ENCODE data around the gene PYGO2.
"Not testable (repeated sequence)": the region's sequence is repeated elsewhere in the genome, so short reads cannot be mapped to it uniquely, and the experiment has no call there.

Gene PYGO2

GRCh38 chr1:154912755-154913154, 48.8 kb downstream of the PYGO2 start:
- no peak for TF ChIP-seq CTCF (IDR thresholded peaks at IDR 0.05)
- Histone ChIP-seq H3K36me3 (no peaks in the 10 kb centered on the region), H3K9me3 (no peaks in the 10 kb centered on the region), H3K27me3 (no peaks in the 10 kb centered on the region), H3K4me3 (ENCODE audit: low read depth in 1 of 2, low read length in 1 of 2) (no peak overlapping the region), H3K27ac (no peak overlapping the region), H3K4me1 (ENCODE audit: control insufficient read depth in 1 of 2, insufficient read depth in 1 of 2, low read depth in 1 of 2, low read length in 1 of 2) (no peaks in the 10 kb centered on the region)

- Histone ChIP-seq H3K27me3 (no peaks in the 10 kb centered on the region), H3K36me3 (no peaks in the 10 kb centered on the region), H3K27ac (no peak overlapping the region), H3K4me3 (ENCODE audit: low read depth in 1 of 2, low read length in 1 of 2) (no peak overlapping the region), H3K4me1 (ENCODE audit: control insufficient read depth in 1 of 2, insufficient read depth in 1 of 2, low read depth in 1 of 2, low read length in 1 of 2) (no peaks in the 10 kb centered on the region), H3K9me3 (no peaks in the 10 kb centered on the region)
- no peak for TF ChIP-seq CTCF (IDR thresholded peaks at IDR 0.05)
Observed at GRCh38 chr1:154911691-154912550, 49.7 kb downstream of the PYGO2 start.

- H3K27ac ChIP-seq = no peak overlapping the region
- no peaks in the 10 kb centered on the region for H3K4me1 ChIP-seq (ENCODE audit: control insufficient read depth in 1 of 2, insufficient read depth in 1 of 2, low read depth in 1 of 2, low read length in 1 of 2)
- no peak overlapping the region for H3K4me3 ChIP-seq (ENCODE audit: low read depth in 1 of 2, low read length in 1 of 2)
- no peak for TF ChIP-seq CTCF (IDR thresholded peaks at IDR 0.05)
- H3K36me3 ChIP-seq = no peaks in the 10 kb centered on the region
- no peaks in the 10 kb centered on the region for H3K27me3 ChIP-seq
- H3K9me3 ChIP-seq = no peaks in the 10 kb centered on the region
Observed at GRCh38 chr1:154910851-154911250, 50.7 kb downstream of the PYGO2 start.

GRCh38 chr1:154908937-154909336, 52.6 kb downstream of the PYGO2 start:
- no peak overlapping the region for H3K27ac ChIP-seq
- H3K4me3 ChIP-seq (ENCODE audit: low read depth in 1 of 2, low read length in 1 of 2) = no peak overlapping the region
- H3K4me1 ChIP-seq (ENCODE audit: control insufficient read depth in 1 of 2, insufficient read depth in 1 of 2, low read depth in 1 of 2, low read length in 1 of 2) = no peaks in the 10 kb centered on the region
- H3K36me3 ChIP-seq = no peaks in the 10 kb centered on the region
- no peak for TF ChIP-seq CTCF (IDR thresholded peaks at IDR 0.05)
- no peaks in the 10 kb centered on the region for H3K27me3 ChIP-seq
- no peaks in the 10 kb centered on the region for H3K9me3 ChIP-seq

- not testable (repeated sequence) for H3K27me3 ChIP-seq; H3K27ac ChIP-seq; H3K36me3 ChIP-seq; H3K4me1 ChIP-seq (ENCODE audit: control insufficient read depth in 1 of 2, insufficient read depth in 1 of 2, low read depth in 1 of 2, low read length in 1 of 2); H3K4me3 ChIP-seq (ENCODE audit: low read depth in 1 of 2, low read length in 1 of 2); H3K9me3 ChIP-seq
Observed at GRCh38 chr1:154908129-154908528, 53.5 kb downstream of the PYGO2 start.
